Measurements from ENCODE around the gene RFX4.

Gene RFX4

GRCh38 chr12:106582641-106583230 is at the start of gene RFX4:
Gene RFX4, plus strand, starts transcription at chr12:106583004. Its CDS starts 317 bp downstream, at chr12:106583321.
- DNase-seq (ENCODE audit: low read depth in 2 of 2): no peak

- DNase-seq (ENCODE audit: low read depth in 2 of 2): no peak
These were observed 41.6 kb upstream of the RFX4 start for GRCh38 chr12:106541201-106541600.

- no peak for DNase-seq (ENCODE audit: low read depth in 2 of 2)
These were observed 31.4 kb upstream of the RFX4 start for GRCh38 chr12:106551410-106551809.

GRCh38 chr12:106552228-106552627 is 30.6 kb upstream of the RFX4 start:
- DNase-seq (ENCODE audit: low read depth in 2 of 2): no peak

- DNase-seq (ENCODE audit: low read depth in 2 of 2): no peak
These were observed 18.0 kb upstream of the RFX4 start for GRCh38 chr12:106564678-106565329.

- DNase-seq (ENCODE audit: low read depth in 2 of 2): no peak
These were observed 16.0 kb upstream of the RFX4 start for GRCh38 chr12:106566771-106567170.

GRCh38 chr12:106573239-106573638 is 9.6 kb upstream of the RFX4 start:
- no peak for DNase-seq (ENCODE audit: low read depth in 2 of 2)

GRCh38 chr12:106576848-106577247 is 6.0 kb upstream of the RFX4 start:
- no peak for DNase-seq (ENCODE audit: low read depth in 2 of 2)

- no peak for DNase-seq (ENCODE audit: low read depth in 2 of 2)
These were observed 1.9 kb upstream of the RFX4 start for GRCh38 chr12:106580671-106581508.

- no peak for DNase-seq (ENCODE audit: low read depth in 2 of 2)
These were observed 1.1 kb upstream of the RFX4 start for GRCh38 chr12:106581543-106582248.

- no peak for DNase-seq (ENCODE audit: low read depth in 2 of 2)
These were observed 584 bp upstream of the RFX4 start for GRCh38 chr12:106582249-106582591.

- no peak for DNase-seq (ENCODE audit: low read depth in 2 of 2)
These were observed 669 bp downstream of the RFX4 start for GRCh38 chr12:106583242-106584103.

GRCh38 chr12:106584104-106585064 is 1.6 kb downstream of the RFX4 start:
- no peak for DNase-seq (ENCODE audit: low read depth in 2 of 2)

- DNase-seq (ENCODE audit: low read depth in 2 of 2): no peak
These were observed 2.3 kb downstream of the RFX4 start for GRCh38 chr12:106585105-106585520.

- DNase-seq (ENCODE audit: low read depth in 2 of 2): no peak
These were observed 2.9 kb downstream of the RFX4 start for GRCh38 chr12:106585521-106586277.

- no peak for DNase-seq (ENCODE audit: low read depth in 2 of 2)
These were observed 3.5 kb downstream of the RFX4 start for GRCh38 chr12:106586278-106586802.

GRCh38 chr12:106586803-106587684 is 4.2 kb downstream of the RFX4 start:
- DNase-seq (ENCODE audit: low read depth in 2 of 2): no peak

- DNase-seq (ENCODE audit: low read depth in 2 of 2): no peak
These were observed 6.0 kb downstream of the RFX4 start for GRCh38 chr12:106588771-106589170.
